Activated CD8-positive, alpha-beta memory T cell treated with anti-CD3 and anti-CD28 coated beads, Interleukin-2, amount 50 U/mL, for 24 hours (primary cell): ENCODE results near the gene B3GAT2.
"Not testable (repeated sequence)": the region's sequence is repeated elsewhere in the genome, so short reads cannot be mapped to it uniquely, and the experiment has no call there.

Source experiments
- DNase-seq: peaks from one replicate; pipeline ENCODE4 v3.0.0-alpha.2; 2020; ENCODE audit errors: extremely low read depth

Gene B3GAT2, protein sequence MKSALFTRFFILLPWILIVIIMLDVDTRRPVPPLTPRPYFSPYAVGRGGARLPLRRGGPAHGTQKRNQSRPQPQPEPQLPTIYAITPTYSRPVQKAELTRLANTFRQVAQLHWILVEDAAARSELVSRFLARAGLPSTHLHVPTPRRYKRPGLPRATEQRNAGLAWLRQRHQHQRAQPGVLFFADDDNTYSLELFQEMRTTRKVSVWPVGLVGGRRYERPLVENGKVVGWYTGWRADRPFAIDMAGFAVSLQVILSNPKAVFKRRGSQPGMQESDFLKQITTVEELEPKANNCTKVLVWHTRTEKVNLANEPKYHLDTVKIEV

DNA sequence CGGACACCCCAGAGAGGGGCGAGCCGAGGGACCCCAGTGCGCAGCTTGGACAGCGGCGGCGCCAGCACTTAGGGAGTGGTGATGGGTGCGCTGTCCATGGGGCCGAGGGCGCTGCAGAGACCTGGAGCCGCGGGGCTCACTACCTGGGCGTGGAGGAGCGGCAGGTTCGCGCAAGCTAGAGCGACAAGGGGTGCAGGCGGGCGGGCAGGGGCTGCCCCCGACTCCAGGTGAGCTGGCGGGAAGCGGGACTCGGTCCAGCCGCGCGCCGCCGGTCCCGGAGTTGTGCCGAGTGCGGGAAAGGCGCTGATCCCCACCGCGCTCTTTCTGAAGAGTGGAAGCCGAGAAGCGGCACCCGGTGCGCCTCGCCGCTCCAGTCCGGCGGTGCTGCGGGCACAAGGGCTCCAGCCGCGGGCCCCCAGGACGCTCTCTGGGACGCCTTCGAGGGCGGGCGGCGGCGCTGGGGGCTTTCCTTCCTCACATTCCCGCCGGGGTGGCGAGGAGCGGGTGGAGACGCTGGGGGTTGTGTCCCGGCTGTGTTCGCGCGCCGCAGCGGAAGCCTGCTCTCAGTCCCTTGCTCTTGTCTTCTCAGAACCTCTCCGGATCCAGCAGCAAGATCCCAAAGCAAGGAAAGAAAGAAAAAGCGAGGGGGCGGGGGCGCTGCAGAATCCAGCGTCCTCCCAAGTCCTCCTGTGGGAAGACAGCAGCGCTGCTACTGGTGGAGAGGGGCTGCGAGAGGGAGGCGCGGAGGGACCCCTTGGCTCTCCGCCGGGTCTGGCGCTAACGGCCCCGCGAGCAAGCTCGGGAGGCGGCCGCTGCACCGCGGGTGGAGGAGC lies at the start of gene B3GAT2:
Gene B3GAT2 (minus strand): TSS at position 610 of the 833 bp plus-strand sequence. CDS start 631 bp downstream, outside the sequence.
- DNase-seq, result no peak

DNA sequence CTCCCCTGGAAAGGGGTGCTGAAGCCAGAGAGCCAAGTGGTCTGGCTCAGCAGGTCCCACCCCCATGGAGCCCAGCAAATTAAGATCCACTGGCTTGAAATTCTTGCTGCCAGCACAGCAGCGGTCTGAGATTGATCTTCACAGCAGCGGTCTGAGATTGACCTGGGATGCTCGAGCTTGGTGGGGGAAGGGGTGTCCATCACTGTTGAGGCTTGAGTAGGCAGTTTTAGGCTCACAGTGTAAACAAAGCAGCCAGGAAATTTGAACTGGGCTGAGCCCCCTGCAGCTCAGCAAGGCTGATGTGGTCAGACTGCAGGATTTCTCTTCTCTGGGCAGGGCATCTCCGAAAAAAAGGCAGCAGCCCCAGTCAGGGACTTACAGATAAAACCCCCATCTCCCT lies 41.3 kb upstream of the B3GAT2 start:
- DNase-seq, result no peak

DNA sequence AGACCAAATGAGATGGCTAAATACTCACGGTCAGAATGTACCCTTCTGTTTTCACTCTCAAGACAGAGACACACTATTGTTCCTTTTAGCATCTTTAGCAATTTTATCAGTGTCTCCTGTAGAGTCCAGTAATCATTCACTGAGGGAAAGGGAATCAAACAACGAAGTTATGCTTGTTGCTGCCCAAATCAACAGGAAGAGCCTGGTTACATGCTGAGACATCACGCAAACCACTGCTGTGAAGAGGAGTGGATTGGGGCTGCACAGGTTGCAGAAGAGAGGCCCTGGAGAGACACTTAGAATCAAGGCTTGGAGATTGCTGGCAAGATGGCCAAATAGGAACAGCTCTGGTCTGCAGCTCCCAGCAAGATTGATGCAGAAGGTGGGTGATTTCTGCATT lies 40.5 kb upstream of the B3GAT2 start:
- no peak for DNase-seq

DNA sequence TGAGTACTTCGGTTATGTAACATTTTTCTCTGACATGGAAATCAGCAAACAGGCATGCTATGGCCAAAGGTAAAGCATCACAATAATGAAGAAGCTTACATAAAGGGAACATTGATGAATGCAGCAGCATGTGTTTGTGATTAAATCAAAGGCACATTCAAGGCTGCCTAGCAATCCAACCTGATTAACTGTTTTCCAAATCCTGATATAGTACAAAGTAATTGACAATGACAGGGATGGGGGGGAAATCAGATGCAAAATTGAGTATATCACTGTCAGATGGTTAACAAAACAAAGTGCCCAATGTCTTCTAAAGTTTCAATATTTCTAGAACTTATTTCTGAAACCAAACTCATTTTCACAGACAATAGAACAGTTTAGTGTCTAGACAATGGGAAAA lies 39.2 kb upstream of the B3GAT2 start:
- DNase-seq, result no peak

GRCh38 chr6:70995411-70995810 lies 38.6 kb upstream of the B3GAT2 start:
- no peak for DNase-seq

GRCh38 chr6:70991253-70991652 lies 34.4 kb upstream of the B3GAT2 start:
- DNase-seq, result no peak

DNA sequence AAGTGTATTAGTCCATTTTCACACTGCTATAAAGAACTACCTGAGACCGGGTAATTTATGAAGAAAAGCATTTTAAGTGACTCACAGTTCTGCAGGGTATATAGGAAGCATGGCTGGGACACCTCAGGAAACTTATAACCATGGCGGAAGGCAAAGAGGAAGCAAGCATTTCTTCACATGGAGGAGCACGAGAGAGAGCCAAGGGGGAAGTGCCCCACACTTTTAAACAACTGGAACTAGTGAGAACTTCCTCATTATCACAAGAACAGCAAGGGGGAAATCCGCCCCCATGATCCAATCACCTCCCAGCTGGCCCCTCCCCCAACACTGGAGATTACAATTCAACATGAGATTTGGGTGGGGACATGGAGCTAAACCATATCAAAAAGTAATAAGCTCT lies 28.3 kb upstream of the B3GAT2 start:
- DNase-seq, result no peak

- DNase-seq, result no peak
These were observed 25.9 kb upstream of the B3GAT2 start for GRCh38 chr6:70982747-70983146.

- no peak for DNase-seq
These were observed 23.9 kb upstream of the B3GAT2 start for GRCh38 chr6:70980727-70981126.

DNA sequence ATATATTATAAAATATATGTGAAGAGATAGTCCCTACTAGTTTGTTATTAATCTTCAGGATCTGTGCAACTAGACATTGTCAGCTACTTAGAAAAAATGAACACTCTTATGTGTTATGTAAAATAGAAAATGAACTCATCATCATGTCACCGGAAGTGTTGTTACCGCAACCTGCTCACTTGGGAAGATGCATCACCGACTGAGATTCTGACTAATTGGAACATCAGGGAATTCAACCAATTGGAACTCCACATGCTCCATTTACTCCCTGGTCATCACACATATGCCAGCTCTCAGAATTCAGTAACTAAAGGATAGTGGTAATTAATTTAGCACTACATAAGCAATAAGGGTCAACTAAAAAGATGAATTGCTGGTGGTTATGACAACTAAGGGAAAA lies 16.7 kb upstream of the B3GAT2 start:
- no peak for DNase-seq

GRCh38 chr6:70967049-70967448 lies 10.2 kb upstream of the B3GAT2 start:
- DNase-seq, result no peak

- DNase-seq, result no peak
These were observed 391 bp upstream of the B3GAT2 start for GRCh38 chr6:70957284-70957617.

DNA sequence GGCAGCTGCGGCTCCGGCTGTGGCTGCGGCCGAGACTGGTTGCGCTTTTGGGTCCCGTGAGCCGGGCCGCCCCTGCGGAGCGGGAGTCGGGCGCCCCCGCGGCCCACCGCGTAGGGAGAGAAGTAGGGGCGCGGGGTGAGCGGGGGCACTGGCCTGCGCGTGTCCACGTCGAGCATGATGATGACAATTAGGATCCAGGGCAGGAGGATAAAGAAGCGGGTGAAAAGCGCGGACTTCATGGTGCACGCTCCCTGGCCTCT lies 739 bp downstream of the B3GAT2 start:
- no peak for DNase-seq

- peak; percentile 63 for DNase-seq
These were observed 1.2 kb downstream of the B3GAT2 start for GRCh38 chr6:70955441-70956190.

DNA sequence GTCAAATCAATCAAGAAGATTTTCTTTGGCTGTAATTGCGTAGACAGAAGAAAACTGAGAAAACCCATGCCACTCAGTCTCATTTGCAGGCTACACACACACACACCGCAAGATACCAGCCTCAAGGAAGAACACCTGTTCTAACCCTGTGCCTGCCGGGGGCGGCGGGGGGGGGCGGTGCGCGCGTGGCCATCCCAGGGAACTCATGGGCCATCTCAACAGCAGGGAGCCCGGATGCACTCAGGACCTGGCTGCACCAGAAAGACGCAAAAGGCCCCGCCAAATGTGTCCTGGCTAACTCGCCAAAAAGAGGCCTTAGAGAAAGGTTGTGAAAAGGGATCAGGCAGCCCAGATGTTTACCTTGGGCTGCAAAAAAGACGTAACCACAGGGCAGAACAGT lies 2.1 kb downstream of the B3GAT2 start:
- DNase-seq, result no peak

DNA sequence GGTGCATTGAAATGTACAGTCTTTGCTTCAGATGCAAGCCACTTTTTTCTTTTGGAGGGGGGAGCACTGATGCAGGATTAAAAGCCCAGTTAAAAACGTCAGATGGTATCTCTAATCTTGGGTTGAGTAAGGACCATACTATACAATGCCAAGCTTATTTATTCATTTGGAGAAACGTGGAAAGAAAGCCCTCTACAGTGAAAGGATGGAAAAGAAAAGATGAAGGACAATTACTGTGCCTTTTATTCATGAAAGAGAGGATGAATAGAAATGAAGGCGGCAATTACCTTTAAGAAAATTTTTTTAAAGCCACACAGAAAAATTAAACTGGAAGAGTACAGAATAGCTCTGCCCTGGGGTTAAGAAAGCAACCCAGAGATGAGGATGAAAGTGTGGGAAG lies 2.7 kb downstream of the B3GAT2 start:
- DNase-seq, result no peak

- DNase-seq, result no peak
These were observed 4.2 kb downstream of the B3GAT2 start for GRCh38 chr6:70952608-70953165.

- not testable (repeated sequence) for DNase-seq
These were observed 12.5 kb downstream of the B3GAT2 start for GRCh38 chr6:70944321-70944720.

DNA sequence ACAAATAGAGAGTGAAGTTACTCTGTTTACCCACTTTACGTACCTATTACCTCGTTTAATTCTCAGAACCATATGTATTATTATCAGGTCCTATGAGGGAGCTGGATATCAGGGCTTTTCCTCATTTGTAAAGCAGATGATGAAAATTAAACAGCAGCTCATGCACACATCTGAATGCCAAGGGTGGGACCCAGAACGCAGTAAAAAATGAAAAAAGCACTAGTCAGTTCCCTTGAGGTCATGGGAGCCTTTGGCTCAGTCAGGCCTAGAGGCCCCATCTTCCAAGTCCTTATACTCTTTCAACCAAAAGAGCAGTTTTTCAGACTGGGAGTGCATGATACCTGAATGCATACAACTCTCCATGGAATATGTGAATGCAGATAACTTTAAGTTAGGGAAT lies 23.0 kb downstream of the B3GAT2 start:
- no peak for DNase-seq

DNA sequence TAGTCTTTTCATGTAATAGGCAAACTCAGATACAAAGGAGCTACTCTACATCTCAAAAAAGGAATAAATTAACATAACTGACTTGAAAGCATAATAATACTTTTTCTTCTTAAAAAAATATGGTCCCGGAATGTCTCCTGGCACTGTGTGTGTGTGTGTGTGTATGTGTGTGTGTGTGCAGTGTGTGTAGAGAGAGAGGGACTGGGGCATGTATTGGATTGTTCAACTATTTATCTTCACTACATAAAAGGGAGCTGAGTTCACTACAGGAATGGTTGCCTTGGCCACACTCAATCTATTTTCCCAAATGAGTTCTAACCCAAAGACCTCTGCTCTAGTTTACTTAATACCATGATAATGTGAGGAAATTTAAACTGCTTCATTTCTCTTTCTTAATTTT lies 51.1 kb downstream of the B3GAT2 start:
- DNase-seq, result no peak

GRCh38 chr6:70903665-70904452 lies 53.0 kb downstream of the B3GAT2 start:
- no peak for DNase-seq

DNA sequence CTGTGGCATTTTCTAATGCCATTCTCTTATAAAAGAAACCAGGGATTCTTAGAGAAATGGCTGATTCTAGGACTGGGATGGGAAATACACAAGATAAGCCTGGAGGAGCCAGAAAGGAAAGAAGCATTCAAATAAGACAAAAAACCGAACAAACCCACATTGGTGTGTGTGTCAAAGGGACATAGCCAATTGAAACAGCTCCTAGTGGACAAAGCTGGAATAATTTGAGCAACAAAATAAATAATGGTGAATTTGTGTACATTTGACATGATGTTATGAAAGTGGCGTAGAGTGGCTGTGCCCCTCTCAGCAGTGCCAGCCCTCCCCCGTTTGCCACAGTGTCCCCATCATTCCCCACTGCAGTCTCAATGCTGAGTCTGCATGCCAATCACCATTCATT lies 55.5 kb downstream of the B3GAT2 start:
- no peak for DNase-seq
